A172 (cell line): ENCODE measurements around the gene ADAMTS13. TPM values are rescaled to one million over a fixed set of nuclear protein-coding genes. Genes with fewer than 3 reads are reported as not detected.

ENCODE experiments used
- DNase-seq: peaks from one replicate; pipeline ENCODE4 v3.0.0-alpha.2; 2015; ENCODE audit warnings: low spot score
- total RNA-seq: library from RNA; depleted of rRNA; stranded (reverse); fragments of >200 nt; shearing (Covaris generic); gene quantifications from 2 replicates; pipeline ENCODE4 v1.2.3, GENCODE V29; 2014

Gene ADAMTS13
- total RNA-seq, 1 experiment from 2014 or later, result 1.6 TPM

DNA sequence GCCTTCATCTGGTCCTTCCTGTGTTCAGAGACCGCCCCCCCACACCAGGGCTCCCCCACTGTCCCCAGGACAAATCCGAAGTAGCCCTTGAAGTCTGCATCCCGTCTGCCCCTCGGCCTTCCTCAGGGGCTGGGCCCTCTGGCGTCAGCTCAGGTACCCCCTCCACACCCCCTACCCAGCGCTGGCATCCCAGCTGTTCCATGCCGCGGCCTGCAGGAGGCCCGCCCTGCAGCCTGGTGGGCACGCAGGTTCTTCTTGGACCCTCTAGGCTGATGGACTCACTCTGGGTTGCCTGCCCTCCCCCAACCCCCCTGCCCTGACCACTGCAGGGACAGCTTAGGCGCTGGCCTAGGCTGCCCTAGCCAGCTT is 50.1 kb downstream of the ADAMTS13 start:
- DNase-seq, result no peak

DNA sequence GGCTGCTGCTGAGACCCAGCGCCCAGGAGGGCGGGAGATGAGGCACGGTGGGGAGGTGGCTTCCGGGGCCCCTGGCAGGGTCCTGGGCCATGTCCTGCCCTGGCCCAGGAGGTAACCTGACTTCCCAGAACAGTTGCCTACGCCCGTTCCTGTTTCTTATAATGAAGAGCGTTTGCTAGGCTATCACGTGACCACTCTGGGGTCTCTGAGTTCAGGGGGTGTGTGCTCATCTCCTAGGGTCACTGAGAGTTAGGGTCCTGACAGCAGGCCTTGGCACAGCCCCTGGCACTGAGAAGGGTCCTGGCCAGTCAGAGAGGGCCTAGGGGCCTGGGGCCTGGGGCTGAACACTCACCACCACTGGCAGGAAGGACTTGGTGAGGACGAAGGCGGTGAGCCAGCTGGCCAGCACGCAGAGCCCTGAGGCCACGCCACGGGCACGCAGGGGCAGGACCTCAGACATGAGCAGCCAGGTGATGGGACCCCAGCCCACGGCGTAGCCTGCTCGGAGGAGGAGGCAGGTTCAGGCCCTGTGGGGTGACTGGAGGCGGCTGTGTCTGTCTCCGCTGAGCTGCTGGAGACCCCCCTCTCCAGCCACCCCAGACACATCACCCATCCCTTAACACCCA is 50.7 kb downstream of the ADAMTS13 start:
- no peak for DNase-seq

- DNase-seq, result no peak
Measured at GRCh38 chr9:133473743-133474142, 51.6 kb downstream of the ADAMTS13 start.

- DNase-seq, result no peak
Measured at GRCh38 chr9:133474215-133474614, 52.0 kb downstream of the ADAMTS13 start.

- DNase-seq, result no peak
Measured at GRCh38 chr9:133474853-133475252, 52.7 kb downstream of the ADAMTS13 start.

DNA sequence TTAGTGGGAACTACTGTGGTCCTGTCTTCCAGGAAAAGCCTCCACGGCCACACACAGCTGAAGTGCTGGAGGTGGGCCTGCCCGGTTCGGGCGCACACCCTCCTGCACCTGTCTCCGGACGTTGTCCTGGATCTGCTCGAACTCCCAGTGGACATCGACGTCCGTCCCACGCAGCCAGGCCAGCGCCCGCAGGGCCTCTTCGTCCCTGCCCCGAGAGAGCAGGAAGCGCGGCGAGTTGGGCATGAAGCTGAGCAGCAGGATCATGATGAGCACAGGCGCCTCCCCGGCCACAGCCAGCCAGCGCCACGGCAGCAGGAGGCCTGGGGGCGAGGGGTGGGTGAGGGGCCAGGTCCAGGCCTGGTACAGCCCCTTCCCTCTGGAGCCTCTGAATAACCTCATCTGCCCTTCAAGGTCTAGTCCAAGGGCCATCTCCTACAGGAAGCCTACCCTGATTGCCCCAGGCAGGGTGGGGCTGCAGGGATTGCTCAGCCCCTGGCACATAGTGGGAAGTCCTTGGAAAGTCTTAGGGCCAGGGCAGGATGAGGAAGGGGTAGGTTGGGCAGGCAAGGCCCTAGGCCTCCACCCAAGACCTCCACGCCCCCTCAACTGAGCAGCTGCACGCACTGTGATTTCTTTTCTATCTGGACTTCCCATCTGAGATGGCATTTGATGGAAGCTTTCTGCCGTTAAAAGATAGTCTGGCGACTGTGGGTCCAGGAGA is 53.3 kb downstream of the ADAMTS13 start:
- DNase-seq, result no peak

DNA sequence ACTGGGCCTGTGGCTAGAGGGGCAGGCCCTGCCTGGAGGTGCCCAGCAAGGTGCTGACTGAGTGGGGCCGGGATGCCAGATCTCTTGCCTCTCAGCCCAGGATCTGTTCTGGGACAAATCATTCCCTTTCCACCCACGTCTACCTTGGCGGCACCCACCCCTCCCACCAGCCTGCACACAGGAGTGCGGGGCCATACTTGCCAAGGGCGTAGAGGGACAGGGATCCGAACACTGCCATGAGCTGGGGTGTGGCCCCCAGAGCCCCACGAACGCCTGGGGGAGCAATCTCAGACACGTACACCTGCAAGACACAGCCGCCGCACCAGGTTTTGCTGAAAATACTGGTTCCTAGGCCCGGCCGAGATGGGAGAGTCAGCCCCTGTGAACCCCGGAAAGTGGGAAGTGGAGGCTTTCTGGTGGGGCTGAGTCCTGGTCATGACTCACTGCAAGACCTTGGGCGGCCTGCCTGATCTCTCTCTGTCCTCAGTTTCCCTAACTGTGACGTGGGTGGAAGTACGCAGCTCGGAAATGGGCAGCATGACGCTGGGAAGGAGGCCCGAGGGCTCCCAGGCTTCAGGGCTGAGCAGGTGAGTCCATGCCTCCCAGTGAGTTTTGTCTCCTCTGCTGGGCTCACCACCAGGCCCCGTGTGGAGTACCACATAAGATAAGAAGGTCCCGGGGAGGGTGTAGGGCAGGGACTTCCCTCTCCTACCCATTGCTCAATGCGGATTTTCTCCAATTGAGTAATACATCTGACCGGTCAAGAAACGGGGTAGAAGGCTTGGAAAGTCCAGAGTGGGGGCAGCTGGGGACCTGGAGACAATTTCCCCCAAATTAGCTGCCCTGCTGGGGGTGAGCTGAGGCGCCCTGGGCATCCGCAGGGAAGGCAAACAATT is 54.1 kb downstream of the ADAMTS13 start:
- no peak for DNase-seq

DNA sequence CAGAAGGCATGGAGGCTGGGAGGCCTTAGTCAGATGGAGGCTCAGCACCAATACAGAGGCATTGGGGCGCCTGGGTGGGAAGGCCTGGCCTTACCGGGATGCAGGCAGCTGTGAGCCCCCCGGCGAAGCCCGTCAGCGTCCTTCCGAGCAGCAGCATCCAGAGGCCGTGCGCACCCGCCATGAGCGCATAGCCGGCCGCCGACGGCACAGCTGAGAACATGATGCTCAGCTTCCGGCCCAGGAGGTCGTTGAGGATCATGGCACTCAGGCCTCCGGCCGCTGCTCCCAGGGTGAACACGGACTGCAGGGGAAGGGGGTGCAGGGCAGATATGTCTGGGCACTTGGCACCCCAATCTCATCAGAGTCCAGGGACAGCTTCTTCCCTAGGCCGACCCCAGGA is 54.8 kb downstream of the ADAMTS13 start:
- DNase-seq, result no peak

- DNase-seq, result no peak
Measured at GRCh38 chr9:133477461-133477860, 55.3 kb downstream of the ADAMTS13 start.

DNA sequence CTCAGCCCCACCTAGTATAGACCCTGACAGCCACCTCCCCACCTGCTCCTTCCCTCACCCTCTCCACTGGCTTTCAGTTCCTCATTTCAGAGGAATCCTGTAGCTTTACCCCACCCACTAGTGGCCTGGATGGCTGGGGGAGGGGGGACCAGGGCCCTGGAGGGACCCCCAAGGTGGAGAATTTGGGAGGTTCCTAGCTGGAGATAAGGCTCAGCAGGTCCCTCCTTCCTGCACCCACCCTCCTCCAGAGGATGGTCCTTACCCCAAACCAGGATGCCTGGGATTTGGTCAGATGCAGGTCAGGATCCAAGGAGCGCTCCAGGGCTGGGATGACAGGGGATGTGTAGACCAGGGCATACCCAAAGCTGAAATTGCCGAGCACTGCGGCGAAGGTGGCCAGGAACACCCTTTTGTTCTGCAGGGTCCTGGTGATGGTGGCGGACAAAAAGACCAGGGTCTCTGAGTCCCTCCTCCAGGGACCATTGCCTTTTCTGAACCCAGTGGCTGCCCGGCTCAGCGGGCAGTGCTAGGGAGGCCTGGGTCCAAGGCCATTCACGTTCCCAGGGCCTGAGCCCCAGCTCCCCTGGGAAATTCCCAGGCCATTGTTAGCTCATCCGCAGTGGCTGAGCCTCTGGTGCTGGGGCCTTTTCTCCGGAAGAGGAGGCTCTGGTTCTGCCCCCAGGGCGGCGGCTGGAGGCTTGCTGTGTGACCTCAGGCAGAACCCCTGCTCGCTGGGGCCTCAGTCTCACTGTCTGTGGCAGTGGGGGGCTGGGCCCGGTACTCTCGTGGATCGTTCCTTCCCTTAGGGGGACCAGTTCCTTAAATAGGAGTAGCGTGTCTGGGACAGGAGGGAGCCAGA is 56.1 kb downstream of the ADAMTS13 start:
- peak; percentile 35 for DNase-seq

- DNase-seq, result peak; percentile 76
Measured at GRCh38 chr9:133478851-133479711, 56.9 kb downstream of the ADAMTS13 start, which contains the start of gene SLC2A6. SLC2A6 (minus strand) TSS chr9:133479099; CDS start chr9:133479059, 40 bp downstream.

DNA sequence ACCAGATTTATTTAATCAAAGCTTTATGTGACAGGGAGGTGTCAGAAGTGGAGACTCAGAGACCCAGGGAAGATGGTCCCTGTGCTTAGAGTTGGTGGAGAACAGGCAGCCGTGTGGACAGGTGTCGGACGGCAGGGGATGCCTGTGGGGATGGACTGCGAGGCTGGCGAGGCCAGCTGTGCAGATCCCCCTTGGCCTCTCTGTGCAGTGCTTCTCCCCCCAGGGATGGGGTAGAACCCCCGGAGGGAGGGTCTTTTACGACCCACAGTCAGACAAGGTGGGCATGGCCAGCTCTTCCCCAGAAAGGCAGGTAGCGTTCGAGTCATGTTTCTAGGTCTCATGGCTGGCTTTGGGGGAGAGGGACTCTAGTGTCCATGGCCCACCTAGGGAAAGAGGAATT is 61.4 kb downstream of the ADAMTS13 start:
- DNase-seq, result no peak

GRCh38 chr9:133484671-133485437 is 62.7 kb downstream of the ADAMTS13 start:
- DNase-seq, result no peak

DNA sequence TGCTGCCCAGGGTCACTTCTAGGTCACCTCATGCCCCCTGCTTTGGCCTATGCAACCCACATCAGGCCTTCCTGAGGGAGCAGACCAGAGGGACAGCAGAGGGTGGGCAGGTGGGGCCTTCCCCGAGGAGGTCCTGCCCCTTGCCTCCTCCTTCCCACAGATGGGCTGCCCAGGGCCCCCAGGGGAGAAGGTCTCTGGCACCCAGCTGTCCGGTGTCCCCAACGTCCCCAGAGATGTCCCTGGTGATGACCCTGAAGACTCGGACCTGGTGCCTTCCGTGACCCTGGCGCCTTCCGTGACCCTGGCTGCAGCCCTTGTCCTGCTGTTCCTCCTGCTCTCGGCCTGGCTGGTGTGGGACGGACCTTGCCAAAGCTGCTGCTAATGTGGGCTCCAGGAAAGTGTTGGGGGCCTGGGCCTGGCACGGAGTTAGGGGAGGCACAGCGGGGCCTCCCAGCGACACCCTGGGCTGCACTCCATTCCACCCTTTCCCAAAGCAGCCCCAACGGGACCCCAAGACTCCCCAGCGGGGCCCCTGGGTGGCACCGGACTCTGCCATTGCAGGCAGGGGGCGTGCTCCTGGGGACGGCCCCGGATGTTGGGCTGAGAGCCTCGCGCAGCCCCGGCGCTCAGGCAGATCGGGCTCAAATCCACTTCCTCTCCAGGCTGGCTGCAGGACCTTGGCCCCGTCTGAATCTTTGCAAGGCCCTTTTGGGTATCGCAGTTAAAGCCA is 63.5 kb downstream of the ADAMTS13 start:
- no peak for DNase-seq

DNA sequence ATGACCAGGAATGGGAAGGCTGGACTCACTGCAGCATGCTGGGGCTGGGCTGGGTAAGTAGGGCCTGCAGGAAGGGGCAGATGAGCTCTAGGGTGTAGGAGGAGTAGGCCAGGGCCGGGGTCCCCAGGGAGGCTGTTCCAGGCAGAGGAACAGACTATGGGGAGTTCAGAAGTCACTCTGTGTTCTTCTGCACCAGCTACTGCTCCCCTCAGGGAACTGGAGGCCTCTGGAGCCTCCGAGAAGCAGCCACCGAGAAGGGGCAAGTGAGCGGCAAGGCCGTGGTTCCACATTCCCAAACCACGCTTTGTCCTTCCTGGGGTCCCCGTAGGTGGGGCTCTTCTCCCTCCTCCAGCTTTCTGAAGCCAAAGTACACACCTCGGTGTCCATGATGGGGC is 65.2 kb downstream of the ADAMTS13 start:
- no peak for DNase-seq

- DNase-seq, result no peak
Measured at GRCh38 chr9:133488686-133489252, 66.6 kb downstream of the ADAMTS13 start.

DNA sequence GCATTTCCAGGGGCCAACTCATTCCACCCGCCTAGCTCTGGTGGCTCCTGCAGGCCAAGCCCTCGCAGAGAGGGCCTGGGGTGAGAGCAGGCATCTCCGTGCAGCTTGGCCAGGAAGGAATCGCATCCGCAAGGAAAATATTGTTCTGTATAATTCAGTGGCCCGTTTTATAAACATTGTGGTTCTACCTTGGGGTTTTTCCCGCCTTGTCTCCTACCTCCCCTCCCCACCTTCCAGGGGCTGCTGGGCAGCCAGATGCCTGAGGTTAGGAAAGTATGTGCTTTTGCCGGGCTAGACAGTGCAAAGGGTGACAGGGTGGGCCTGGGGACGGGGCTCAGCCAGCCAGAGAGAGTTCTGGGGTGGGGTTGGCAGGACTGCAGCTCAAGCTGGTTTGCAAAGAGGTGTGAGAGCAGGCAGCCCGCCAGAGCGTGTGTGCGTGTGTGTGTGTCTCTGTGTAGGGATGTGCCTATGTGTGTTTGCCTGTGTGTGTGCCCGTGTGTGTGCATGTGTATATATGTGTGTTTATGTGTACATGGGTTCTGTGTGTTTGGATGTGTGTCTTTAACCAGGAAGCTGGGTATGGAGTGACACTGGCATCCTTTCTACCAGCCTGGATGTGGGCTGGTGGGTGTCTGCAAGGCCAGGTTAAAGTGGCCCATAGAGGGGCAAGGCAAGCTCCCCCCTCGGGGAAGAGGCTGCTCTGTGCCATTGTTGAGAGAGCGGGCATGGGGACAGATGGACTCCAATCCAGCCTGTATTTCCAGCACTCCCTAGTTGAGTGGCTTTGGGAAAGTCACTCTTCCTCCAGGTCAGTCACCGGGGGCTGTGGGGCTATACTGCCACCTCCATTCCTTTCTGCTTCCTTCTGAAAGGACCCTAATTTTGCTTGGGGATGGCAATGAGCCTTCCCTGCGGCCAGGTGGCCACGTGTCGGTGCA is 67.4 kb downstream of the ADAMTS13 start:
- no peak for DNase-seq
